Bronchial epithelial cell (primary cell): ENCODE results near the gene ZNF407. TPM values are rescaled to one million over a fixed set of nuclear protein-coding genes. Genes with fewer than 3 reads are reported as not detected.

ENCODE experiments used
- DNase-seq: peaks from one replicate; pipeline ENCODE4 v3.0.0-alpha.2; 2010; ENCODE audit warnings: low read depth
- FAIRE-seq: peaks from 2 replicates; lab custom pipeline; 2011; peaks lifted over from hg19 to GRCh38; lab: Jason Lieb, UNC
- H3K27me3 ChIP-seq: 2 replicates; pipeline ENCODE4 v1.5.1; 2011; ENCODE audit warnings: low read length; ENCODE audit not compliant: control insufficient read depth, insufficient read depth
- H3K36me3 ChIP-seq: 2 replicates; pipeline ENCODE4 v1.5.1; 2011; ENCODE audit warnings: low read length; ENCODE audit not compliant: control insufficient read depth, insufficient read depth
- H3K4me3 ChIP-seq: 2 replicates; pipeline ENCODE4 v1.5.1; 2011; ENCODE audit warnings: mild to moderate bottlenecking, low read depth, low read length, control low read depth
- CTCF ChIP-seq: IDR thresholded peaks from 2 replicates; pipeline ENCODE4 v1.5.1; 2011; ENCODE audit warnings: mild to moderate bottlenecking, moderate library complexity, low read length, control low read depth, inconsistent platforms; ENCODE audit not compliant: insufficient read depth, severe bottlenecking
- total RNA-seq: library from RNA; depleted of rRNA; stranded (reverse); fragments of >200 nt; gene quantifications from 2 replicates; pipeline ENCODE4 v1.2.1, GENCODE V29; 2014

Gene ZNF407
- total RNA-seq, 1 donor from 2014 or later = 10.0 TPM

DNA sequence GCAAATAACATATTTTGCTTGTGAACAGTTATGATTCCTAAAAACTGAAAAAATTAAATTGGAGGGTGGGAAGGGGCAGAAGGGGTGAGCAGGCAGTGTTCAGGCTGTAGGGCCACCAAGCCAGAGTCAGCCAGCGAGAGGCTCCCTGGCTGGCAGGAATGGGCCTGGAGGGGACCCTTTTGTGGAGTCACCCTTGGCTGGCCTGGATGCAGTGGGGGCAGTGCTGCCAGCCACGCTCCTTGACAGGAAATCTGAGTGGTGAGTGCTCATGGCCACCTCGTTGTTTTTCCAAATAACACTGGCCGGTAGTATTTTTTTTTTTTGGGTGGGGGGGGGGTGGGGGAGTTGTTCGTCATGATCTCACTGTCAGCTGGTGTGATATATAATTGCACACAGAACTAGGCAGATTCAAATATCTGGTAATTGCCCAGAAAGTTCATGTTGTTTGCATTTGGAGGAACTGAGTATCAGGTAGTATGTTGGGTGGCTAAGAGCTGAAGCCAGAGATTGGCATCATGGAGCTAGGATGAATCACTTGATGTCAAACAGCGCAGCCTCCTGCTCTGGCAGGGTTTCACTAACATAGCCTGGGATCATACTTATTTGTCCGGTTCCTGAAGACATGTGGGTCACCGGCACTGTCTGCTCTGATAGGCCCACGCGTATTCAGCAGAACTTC is 451.2 kb downstream of the ZNF407 start:
- FAIRE-seq (no peak), DNase-seq (no peak)
- Histone ChIP-seq H3K27me3 (no peaks in the 10 kb centered on the region), H3K36me3 (no peaks in the 10 kb centered on the region), H3K4me3 (no peak overlapping the region)
- TF ChIP-seq CTCF = no peak

- no peak for FAIRE-seq
- no peaks in the 10 kb centered on the region for H3K27me3 ChIP-seq
- no peaks in the 10 kb centered on the region for H3K36me3 ChIP-seq
- DNase-seq = no peak
- H3K4me3 ChIP-seq = no peak overlapping the region
- TF ChIP-seq CTCF = no peak
Observed at GRCh38 chr18:75049455-75049789, 451.8 kb downstream of the ZNF407 start.

DNA sequence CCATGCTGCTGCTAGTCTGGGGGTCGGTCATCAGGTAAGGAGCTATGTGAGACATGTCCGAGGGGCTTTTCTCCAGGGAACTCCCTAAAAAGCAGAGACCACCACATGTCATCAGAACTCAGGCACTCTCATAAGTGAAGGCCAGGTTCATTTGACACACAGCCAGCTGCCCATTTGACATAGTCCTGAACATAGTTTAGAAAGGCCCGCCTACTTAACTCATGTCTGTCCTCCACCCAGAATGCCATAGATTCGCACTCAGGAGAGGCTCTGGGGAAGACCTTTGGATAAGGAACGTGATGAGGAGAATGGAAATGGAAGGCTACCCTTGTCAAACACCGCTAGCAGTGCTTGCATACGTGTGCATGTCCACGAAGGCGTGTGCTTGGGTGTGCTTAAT is 454.1 kb downstream of the ZNF407 start:
- Histone ChIP-seq H3K27me3 (no peaks in the 10 kb centered on the region), H3K36me3 (no peaks in the 10 kb centered on the region), H3K4me3 (no peak overlapping the region)
- FAIRE-seq = no peak
- no peak for TF ChIP-seq CTCF
- no peak for DNase-seq

GRCh38 chr18:75052475-75052874 is 454.8 kb downstream of the ZNF407 start:
- H3K4me3 ChIP-seq = no peak overlapping the region
- H3K36me3 ChIP-seq = no peaks in the 10 kb centered on the region
- DNase-seq (no peak), FAIRE-seq (no peak)
- H3K27me3 ChIP-seq = no peaks in the 10 kb centered on the region
- TF ChIP-seq CTCF = no peak

GRCh38 chr18:75053028-75053629 is 455.5 kb downstream of the ZNF407 start:
- FAIRE-seq (no peak), DNase-seq (no peak)
- no peaks in the 10 kb centered on the region for H3K36me3 ChIP-seq
- TF ChIP-seq CTCF = no peak
- no peaks in the 10 kb centered on the region for H3K27me3 ChIP-seq
- H3K4me3 ChIP-seq = no peak overlapping the region

DNA sequence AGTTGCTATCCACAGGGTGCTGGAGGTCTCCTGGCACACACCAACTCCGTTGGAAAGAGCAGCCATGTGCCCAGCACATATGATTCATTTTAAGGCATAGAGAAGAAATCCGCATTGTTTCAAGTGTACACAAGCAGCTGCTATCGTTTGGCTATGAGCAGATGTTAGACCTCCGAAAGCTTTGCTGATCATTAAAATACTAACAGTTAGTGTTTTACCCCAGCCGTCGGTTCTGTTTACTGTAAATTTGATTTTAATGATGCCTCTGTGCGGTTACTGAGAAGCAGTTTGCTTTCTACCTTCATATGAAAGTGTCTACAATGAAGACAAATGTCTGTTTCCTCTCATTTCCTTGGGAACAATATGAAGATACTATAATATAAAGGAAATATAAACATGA is 456.4 kb downstream of the ZNF407 start:
- DNase-seq = no peak
- H3K4me3 ChIP-seq = no peak overlapping the region
- TF ChIP-seq CTCF = no peak
- H3K27me3 ChIP-seq = no peaks in the 10 kb centered on the region
- H3K36me3 ChIP-seq = no peaks in the 10 kb centered on the region
- no peak for FAIRE-seq
